ENCODE data around the gene GRHL3.
A peak's percentile ranks its signal among the peaks of the same experiment; 100 is the strongest.

Gene GRHL3

GRCh38 chr1:24379733-24380315, 60.7 kb downstream of the GRHL3 start:
- DNase-seq: no peak

- no peak for DNase-seq
Measured at GRCh38 chr1:24380508-24380907, 61.4 kb downstream of the GRHL3 start.

GRCh38 chr1:24381256-24381655, 62.1 kb downstream of the GRHL3 start:
- DNase-seq: no peak

GRCh38 chr1:24382165-24382577, 63.0 kb downstream of the GRHL3 start:
- no peak for DNase-seq

GRCh38 chr1:24383381-24383940, 64.3 kb downstream of the GRHL3 start:
- DNase-seq: no peak

- DNase-seq: no peak
Measured at GRCh38 chr1:24384251-24385090, 65.3 kb downstream of the GRHL3 start.

GRCh38 chr1:24385160-24385940, 66.2 kb downstream of the GRHL3 start:
- DNase-seq: no peak

GRCh38 chr1:24386241-24386640, 67.1 kb downstream of the GRHL3 start:
- no peak for DNase-seq

GRCh38 chr1:24386931-24387330, 67.8 kb downstream of the GRHL3 start:
- no peak for DNase-seq

GRCh38 chr1:24387636-24388175, 68.5 kb downstream of the GRHL3 start:
- DNase-seq: no peak

- no peak for DNase-seq
Measured at GRCh38 chr1:24388331-24388885, 69.3 kb downstream of the GRHL3 start.

GRCh38 chr1:24389231-24389678, 70.1 kb downstream of the GRHL3 start:
- DNase-seq: peak; percentile 41

- DNase-seq: peak; percentile 40
Measured at GRCh38 chr1:24390924-24391782, 72.0 kb downstream of the GRHL3 start.

GRCh38 chr1:24391882-24392603, 72.9 kb downstream of the GRHL3 start:
- peak; percentile 12 for DNase-seq

GRCh38 chr1:24392604-24392946, 73.4 kb downstream of the GRHL3 start:
- no peak for DNase-seq

- DNase-seq: peak; percentile 31
Measured at GRCh38 chr1:24392982-24393650, 74.0 kb downstream of the GRHL3 start.

GRCh38 chr1:24393892-24394291, 74.7 kb downstream of the GRHL3 start:
- no peak for DNase-seq

- no peak for DNase-seq
Measured at GRCh38 chr1:24400065-24400464, 80.9 kb downstream of the GRHL3 start.

- no peak for DNase-seq
Measured at GRCh38 chr1:24403806-24404205, 84.6 kb downstream of the GRHL3 start.
